ENCODE measurements around the gene LAMC3.

The LAMC3 gene

DNA sequence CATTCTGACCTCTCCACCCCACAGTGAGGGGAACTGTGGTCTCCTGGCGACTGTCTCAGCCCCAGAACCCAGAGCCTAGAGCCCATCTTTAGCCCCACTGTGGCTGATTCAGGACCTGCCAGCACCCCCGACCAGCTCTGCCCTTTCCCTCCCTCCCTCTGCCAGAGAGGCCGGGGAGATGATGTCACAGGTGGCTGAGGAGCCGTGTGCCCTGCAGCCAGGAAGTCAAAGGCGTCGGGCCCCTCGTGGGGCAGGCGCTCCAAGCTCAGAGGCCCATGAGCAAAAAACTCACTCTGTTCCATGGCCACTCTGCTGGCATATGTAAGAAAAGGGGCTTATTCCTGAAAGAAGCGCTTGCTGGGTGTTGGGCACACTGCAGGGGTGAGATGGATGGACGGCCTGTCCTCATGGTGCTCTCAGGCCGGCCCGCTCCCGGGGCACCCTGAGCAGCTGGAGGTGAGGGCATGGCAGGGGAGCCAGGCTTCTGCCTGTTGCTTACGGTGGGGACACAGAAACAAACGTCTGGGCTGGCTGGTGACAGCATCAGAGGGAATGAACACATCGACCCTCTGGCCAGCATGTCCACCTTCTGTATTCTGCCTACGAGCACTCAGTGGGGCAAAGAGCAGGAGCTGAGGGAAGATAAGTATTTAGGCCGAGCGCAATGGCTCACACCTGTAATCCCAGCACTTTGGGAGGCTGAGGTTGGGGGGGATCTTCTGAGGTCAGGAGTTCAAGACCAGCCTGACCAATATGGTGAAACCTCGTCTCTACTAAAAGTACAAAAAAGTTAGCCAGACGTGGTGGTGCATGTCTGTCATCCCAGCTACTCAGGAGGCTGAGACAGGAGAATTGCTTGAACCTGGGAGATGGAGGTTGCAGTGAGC lies 41.1 kb downstream of the LAMC3 start:
- no peaks in the 10 kb centered on the region for H3K36me3 ChIP-seq
- H3K4me1 ChIP-seq, result peaks cover 0 to 4% (median 0%) of the 10 kb centered on the region in 4 donors
- DNase-seq, result no peak
- H3K27me3 ChIP-seq, result peaks cover 0 to 7% of the 10 kb centered on the region in 2 donors
- H3K27ac ChIP-seq, result no peak overlapping the region
- H3K4me3 ChIP-seq, result no peak overlapping the region
- no peaks in the 10 kb centered on the region for H3K9me3 ChIP-seq
- no peak for TF ChIP-seq CTCF (IDR thresholded peaks at IDR 0.05)
- intact Hi-C loops (cut with DNase I; ENCODE audit: low total_unique reads), result loop anchor here (5.0 kb wide), 1 partner anchor 348 kb away; no protein-coding TSS in a partner anchor

- H3K36me3 ChIP-seq, result no peaks in the 10 kb centered on the region
- peaks cover 0 to 7% of the 10 kb centered on the region in 2 donors for H3K27me3 ChIP-seq
- intact Hi-C loops (cut with DNase I; ENCODE audit: low total_unique reads), result no loop called here
- H3K27ac ChIP-seq, result no peak overlapping the region
- no peak for DNase-seq
- peaks cover 0 to 4% (median 0%) of the 10 kb centered on the region in 4 donors for H3K4me1 ChIP-seq
- H3K9me3 ChIP-seq, result no peaks in the 10 kb centered on the region
- H3K4me3 ChIP-seq, result no peak overlapping the region
- TF ChIP-seq CTCF (IDR thresholded peaks at IDR 0.05), result no peak
Observed at GRCh38 chr9:131050831-131051230, 41.9 kb downstream of the LAMC3 start.

DNA sequence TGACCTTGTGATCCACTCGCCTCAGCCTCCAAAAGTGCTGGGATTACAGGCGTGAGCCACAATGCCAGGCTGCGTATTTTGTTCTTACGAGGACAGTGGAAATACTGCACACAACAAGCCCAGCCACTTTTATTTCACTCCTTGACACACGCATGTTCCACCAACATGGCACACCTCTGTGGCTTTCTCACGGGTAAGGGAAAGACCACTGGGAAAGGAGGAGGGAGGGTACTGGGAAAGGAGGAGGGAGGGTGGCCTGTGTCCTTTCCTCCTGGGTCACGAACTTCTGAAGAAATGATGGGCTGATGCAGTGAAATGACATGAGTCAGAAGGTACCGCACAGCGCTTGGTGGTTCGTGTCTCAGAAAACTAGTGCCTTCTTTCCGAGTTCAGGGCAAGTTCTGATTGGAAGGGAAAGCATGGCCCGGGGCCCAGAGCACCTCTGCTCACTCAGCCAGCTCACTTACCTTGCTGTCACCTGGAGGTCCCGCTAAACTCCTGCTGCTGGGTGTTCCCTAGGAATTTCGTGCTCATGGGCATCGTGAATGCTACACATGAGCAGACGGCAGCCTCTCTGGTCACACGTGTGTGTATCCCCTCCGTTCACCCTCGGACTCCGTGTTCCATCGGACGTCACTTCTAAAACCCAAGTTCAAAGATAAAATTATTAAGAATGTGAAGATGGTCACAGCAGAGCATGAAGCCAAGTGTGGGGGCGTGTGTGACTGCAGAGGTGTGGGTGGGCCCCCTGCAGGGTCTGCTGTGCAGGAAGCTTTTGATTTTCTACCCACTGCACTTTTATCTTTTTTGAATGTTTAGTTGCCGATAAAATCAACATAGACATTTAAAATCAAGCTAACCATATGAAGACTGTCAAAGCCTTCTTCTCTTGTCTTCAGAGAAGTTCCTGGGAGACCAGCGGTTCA lies 42.9 kb downstream of the LAMC3 start:
- H3K9me3 ChIP-seq, result no peaks in the 10 kb centered on the region
- no peak for DNase-seq
- no peak overlapping the region for H3K27ac ChIP-seq
- H3K4me3 ChIP-seq, result no peak overlapping the region
- intact Hi-C loops (cut with DNase I; ENCODE audit: low total_unique reads), result no loop called here
- no peaks in the 10 kb centered on the region for H3K4me1 ChIP-seq
- no peak for TF ChIP-seq CTCF (IDR thresholded peaks at IDR 0.05)
- no peaks in the 10 kb centered on the region for H3K36me3 ChIP-seq
- peaks cover 0 to 10% of the 10 kb centered on the region in 2 donors for H3K27me3 ChIP-seq

- Histone ChIP-seq H3K4me3 (no peak overlapping the region), H3K27me3 (peaks cover 0 to 17% of the 10 kb centered on the region in 2 donors), H3K9me3 (no peaks in the 10 kb centered on the region), H3K36me3 (no peaks in the 10 kb centered on the region), H3K27ac (no peak overlapping the region), H3K4me1 (no peaks in the 10 kb centered on the region)
- no peak for TF ChIP-seq CTCF (IDR thresholded peaks at IDR 0.05)
- DNase-seq, result no peak
- intact Hi-C loops (cut with DNase I; ENCODE audit: low total_unique reads), result no loop called here
Observed at GRCh38 chr9:131053896-131054295, 44.9 kb downstream of the LAMC3 start.

DNA sequence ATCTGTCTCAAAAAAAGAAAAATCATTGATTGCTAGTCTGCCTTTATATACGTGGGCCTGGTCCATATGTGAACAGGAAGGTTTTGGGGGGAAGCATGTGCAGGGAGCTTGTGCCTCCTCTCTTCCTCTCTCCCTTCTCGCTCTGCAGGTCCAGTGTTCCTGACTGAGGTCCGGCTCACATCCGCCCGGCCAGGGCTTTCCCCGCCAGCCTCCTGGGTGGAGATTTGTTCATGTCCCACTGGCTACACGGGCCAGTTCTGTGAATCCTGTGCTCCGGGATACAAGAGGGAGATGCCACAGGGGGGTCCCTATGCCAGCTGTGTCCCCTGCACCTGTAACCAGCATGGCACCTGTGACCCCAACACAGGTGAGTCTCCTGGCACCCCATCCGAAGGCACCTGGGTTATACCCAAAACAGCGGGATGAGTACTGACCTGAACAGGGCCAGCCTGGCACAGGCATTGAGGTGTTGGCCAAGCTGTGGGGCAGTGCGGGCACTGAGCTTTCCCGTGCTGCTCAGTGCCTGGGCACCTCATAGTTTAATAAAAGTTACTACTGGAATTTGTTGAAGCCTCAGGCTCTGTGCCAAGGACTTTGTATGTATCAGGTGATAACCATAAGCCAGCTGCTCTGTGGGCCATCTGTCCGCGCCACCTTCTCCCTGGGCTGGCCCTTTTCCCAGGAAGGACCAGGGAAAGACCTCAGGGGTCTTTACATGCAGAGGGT lies 48.0 kb downstream of the LAMC3 start:
- no peak for DNase-seq
- Histone ChIP-seq H3K27ac (no peak overlapping the region), H3K4me1 (no peaks in the 10 kb centered on the region), H3K36me3 (no peaks in the 10 kb centered on the region), H3K27me3 (peaks cover 0 to 23% of the 10 kb centered on the region in 2 donors), H3K4me3 (no peak overlapping the region), H3K9me3 (no peaks in the 10 kb centered on the region)
- no peak for TF ChIP-seq CTCF (IDR thresholded peaks at IDR 0.05)
- intact Hi-C loops (cut with DNase I; ENCODE audit: low total_unique reads), result loop anchor here (5.0 kb wide), 1 partner anchor 280 kb away; no protein-coding TSS in a partner anchor

Measured in tibial artery (tissue), 4 donors.